Measurements from ENCODE around the gene NTM. TPM values are rescaled to one million over a fixed set of nuclear protein-coding genes. Genes with fewer than 3 reads are reported as not detected.

Gene NTM
- total and polyA plus RNA-seq, 2 donors (not counting 1 experiment from before 2014, with no cell fraction given), result 12.3 to 28.6 TPM

DNA sequence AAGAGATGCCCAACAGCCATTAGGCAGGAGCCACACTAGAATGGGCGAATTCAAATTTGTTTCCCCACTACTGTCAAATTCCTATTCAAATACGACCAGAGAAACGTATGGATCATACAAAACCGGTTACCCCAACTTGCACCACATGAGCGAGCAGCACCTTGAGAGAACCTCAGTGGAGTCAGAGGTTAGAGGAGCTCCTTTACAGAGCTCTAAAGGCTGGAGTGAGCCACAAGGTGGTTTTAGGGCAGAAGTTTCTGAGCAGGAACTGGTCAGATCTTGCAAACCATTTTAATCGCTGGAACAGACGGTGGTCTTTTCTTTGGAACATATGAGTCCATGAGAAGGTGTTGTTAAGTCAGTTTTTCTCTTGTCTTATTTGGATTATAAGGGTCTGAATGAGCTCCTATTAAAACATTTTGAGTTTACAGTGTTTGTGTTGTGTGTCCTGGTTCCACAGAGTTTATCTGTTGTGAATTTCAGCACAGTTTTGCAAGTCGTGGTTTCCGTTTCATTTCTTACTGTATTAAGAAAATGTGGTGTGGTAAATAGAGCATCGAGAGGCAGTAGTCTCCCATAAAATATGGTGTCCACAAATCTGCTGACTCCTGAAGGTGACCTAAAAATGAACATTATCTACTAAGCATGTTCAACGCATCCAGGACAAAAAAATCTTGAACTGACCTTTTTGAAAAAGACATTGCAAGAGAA lies 471.7 kb downstream of the NTM start:
- no peak for DNase-seq (ENCODE audit: low read depth in 2 of 2)
- Histone ChIP-seq H3K4me1 (ENCODE audit: control insufficient read depth, extremely low read depth, insufficient read depth, low read length) (no peaks in the 10 kb centered on the region), H3K27ac (ENCODE audit: insufficient read depth, low read length) (no peak overlapping the region), H3K9ac (ENCODE audit: insufficient read depth, low read length) (no peak overlapping the region), H3K9me3 (ENCODE audit: control insufficient read depth, insufficient read depth, low read depth, low read length) (no peaks in the 10 kb centered on the region), H2AFZ (ENCODE audit: low read length) (no peak overlapping the region), H3K4me3 (replicated peaks in 1 of 4; ENCODE audit: control extremely low read depth in 1 of 4, insufficient read depth in 1 of 4, low read depth in 3 of 4, low read length in 4 of 4) (no peak overlapping the region), H3K4me2 (ENCODE audit: extremely low read depth, insufficient read depth, low read length) (no peak overlapping the region), H3K36me3 (ENCODE audit: control insufficient read depth, insufficient read depth, low read length) (no peaks in the 10 kb centered on the region), H3K79me2 (ENCODE audit: control insufficient read depth, insufficient read depth, low read length) (no peaks in the 10 kb centered on the region), H4K20me1 (ENCODE audit: control insufficient read depth, extremely low read depth, insufficient read depth, low read length) (no peaks in the 10 kb centered on the region), H3K27me3 (ENCODE audit: control insufficient read depth, insufficient read depth, low read length) (no peaks in the 10 kb centered on the region)
- TF ChIP-seq EZH2 (IDR thresholded peaks at IDR 0.05; ENCODE audit: low read length, missing control alignments) (no peak), CTCF (conservative IDR thresholded peaks at IDR 0.05 in 1 of 2, IDR thresholded peaks at IDR 0.05 in 1 of 2; ENCODE audit: low read depth in 1 of 2, low read length in 2 of 2) (no peak)

GRCh38 chr11:131845255-131845654 lies 474.8 kb downstream of the NTM start:
- no peak overlapping the region for H3K4me3 ChIP-seq (replicated peaks in 1 of 4; ENCODE audit: control extremely low read depth in 1 of 4, insufficient read depth in 1 of 4, low read depth in 3 of 4, low read length in 4 of 4)
- no peak overlapping the region for H3K4me2 ChIP-seq (ENCODE audit: extremely low read depth, insufficient read depth, low read length)
- no peaks in the 10 kb centered on the region for H3K4me1 ChIP-seq (ENCODE audit: control insufficient read depth, extremely low read depth, insufficient read depth, low read length)
- H4K20me1 ChIP-seq (ENCODE audit: control insufficient read depth, extremely low read depth, insufficient read depth, low read length), result no peaks in the 10 kb centered on the region
- no peak overlapping the region for H2AFZ ChIP-seq (ENCODE audit: low read length)
- TF ChIP-seq EZH2 (IDR thresholded peaks at IDR 0.05; ENCODE audit: low read length, missing control alignments), result no peak
- no peak for TF ChIP-seq CTCF (conservative IDR thresholded peaks at IDR 0.05 in 1 of 2, IDR thresholded peaks at IDR 0.05 in 1 of 2; ENCODE audit: low read depth in 1 of 2, low read length in 2 of 2)
- H3K79me2 ChIP-seq (ENCODE audit: control insufficient read depth, insufficient read depth, low read length), result no peaks in the 10 kb centered on the region
- H3K27ac ChIP-seq (ENCODE audit: insufficient read depth, low read length), result no peak overlapping the region
- no peaks in the 10 kb centered on the region for H3K27me3 ChIP-seq (ENCODE audit: control insufficient read depth, insufficient read depth, low read length)
- H3K9ac ChIP-seq (ENCODE audit: insufficient read depth, low read length), result no peak overlapping the region
- no peaks in the 10 kb centered on the region for H3K9me3 ChIP-seq (ENCODE audit: control insufficient read depth, insufficient read depth, low read depth, low read length)
- DNase-seq (ENCODE audit: low read depth in 2 of 2), result no peak
- H3K36me3 ChIP-seq (ENCODE audit: control insufficient read depth, insufficient read depth, low read length), result no peaks in the 10 kb centered on the region

DNA sequence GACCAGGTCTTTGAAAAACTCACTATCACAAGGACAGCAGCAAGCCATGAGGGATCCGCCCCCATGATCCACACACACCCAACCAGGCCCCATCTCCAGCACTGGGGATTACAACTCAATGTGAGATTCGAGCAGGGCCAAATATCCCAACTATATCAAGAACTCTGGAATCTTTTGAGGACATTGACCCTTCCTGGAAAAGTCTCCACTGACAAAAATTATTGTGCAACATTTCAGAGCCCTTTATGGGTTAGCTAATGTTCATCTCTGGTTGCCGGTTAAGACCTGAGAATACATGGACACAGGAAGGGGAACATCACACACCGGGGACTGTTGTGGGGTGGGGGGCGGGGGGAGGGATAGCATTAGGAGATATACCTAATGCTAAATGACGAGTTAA lies 479.1 kb downstream of the NTM start:
- Histone ChIP-seq H3K36me3 (ENCODE audit: control insufficient read depth, insufficient read depth, low read length) (no peaks in the 10 kb centered on the region), H3K4me1 (ENCODE audit: control insufficient read depth, extremely low read depth, insufficient read depth, low read length) (no peaks in the 10 kb centered on the region), H4K20me1 (ENCODE audit: control insufficient read depth, extremely low read depth, insufficient read depth, low read length) (no peaks in the 10 kb centered on the region), H3K27ac (ENCODE audit: insufficient read depth, low read length) (no peak overlapping the region), H3K9ac (ENCODE audit: insufficient read depth, low read length) (no peak overlapping the region), H3K9me3 (ENCODE audit: control insufficient read depth, insufficient read depth, low read depth, low read length) (no peaks in the 10 kb centered on the region), H3K79me2 (ENCODE audit: control insufficient read depth, insufficient read depth, low read length) (no peaks in the 10 kb centered on the region), H3K27me3 (ENCODE audit: control insufficient read depth, insufficient read depth, low read length) (no peaks in the 10 kb centered on the region), H2AFZ (ENCODE audit: low read length) (no peak overlapping the region), H3K4me2 (ENCODE audit: extremely low read depth, insufficient read depth, low read length) (no peak overlapping the region), H3K4me3 (replicated peaks in 1 of 4; ENCODE audit: control extremely low read depth in 1 of 4, insufficient read depth in 1 of 4, low read depth in 3 of 4, low read length in 4 of 4) (no peak overlapping the region)
- no peak for DNase-seq (ENCODE audit: low read depth in 2 of 2)
- no peak for TF ChIP-seq CTCF (conservative IDR thresholded peaks at IDR 0.05 in 1 of 2, IDR thresholded peaks at IDR 0.05 in 1 of 2; ENCODE audit: low read depth in 1 of 2, low read length in 2 of 2)
- no peak for TF ChIP-seq EZH2 (IDR thresholded peaks at IDR 0.05; ENCODE audit: low read length, missing control alignments)
